IMR-90 (cell line): ENCODE data around the gene LPAR2.

Source experiments
- BHLHE40 ChIP-seq: fragments of 150-350 bp; IDR thresholded peaks from 2 replicates; pipeline ENCODE4 v1.6.1; 2016; ENCODE audit warnings: mild to moderate bottlenecking, low read depth, low read length
- CEBPB ChIP-seq: IDR thresholded peaks from 2 replicates; pipeline ENCODE4 v1.6.1; 2012; ENCODE audit warnings: low read depth, low read length, improper control_type of control experiment
- CHD1 ChIP-seq: IDR thresholded peaks from 2 replicates; pipeline ENCODE4 v1.6.1; 2012; ENCODE audit warnings: low read depth, low read length, improper control_type of control experiment
- CTCF ChIP-seq: conservative IDR thresholded peaks from 2 replicates; pipeline ENCODE4 v1.5.1; 2012; ENCODE audit warnings: mild to moderate bottlenecking, low read depth, low read length, improper control_type of control experiment
- ELK1 ChIP-seq: fragments of 150-350 bp; IDR thresholded peaks from 2 replicates; pipeline ENCODE4 v1.6.1; 2016; ENCODE audit warnings: low read depth, mild to moderate bottlenecking, low read length, moderate library complexity, borderline replicate concordance
- MAZ ChIP-seq: IDR thresholded peaks from 2 replicates; pipeline ENCODE4 v1.6.1; 2012; ENCODE audit warnings: low read depth, mild to moderate bottlenecking, low read length, improper control_type of control experiment, moderate library complexity, borderline replicate concordance
- MXI1 ChIP-seq: IDR thresholded peaks from 2 replicates; pipeline ENCODE4 v1.6.1; 2012; ENCODE audit warnings: low read depth, mild to moderate bottlenecking, low read length, moderate library complexity, borderline replicate concordance
- POLR2A ChIP-seq: IDR thresholded peaks from 2 replicates; pipeline ENCODE4 v1.6.1; 2012; ENCODE audit warnings: mild to moderate bottlenecking, low read depth, low read length
- RAD21 ChIP-seq: IDR thresholded peaks from 2 replicates; pipeline ENCODE4 v1.6.1; 2012; ENCODE audit warnings: low read length, improper control_type of control experiment
- RCOR1 ChIP-seq: IDR thresholded peaks from 2 replicates; pipeline ENCODE4 v1.6.1; 2012; ENCODE audit warnings: mild to moderate bottlenecking, low read length, improper control_type of control experiment; ENCODE audit not compliant: insufficient replicate concordance
- RFX5 ChIP-seq: IDR thresholded peaks from 2 replicates; pipeline ENCODE4 v1.8.0; 2012; ENCODE audit warnings: low read depth, mild to moderate bottlenecking, low read length, moderate library complexity
- SMC3 ChIP-seq: fragments of 150-350 bp; IDR thresholded peaks from 2 replicates; pipeline ENCODE4 v1.6.1; 2016; ENCODE audit warnings: low read depth, mild to moderate bottlenecking, antibody characterized with exemption, low read length, moderate library complexity
- USF2 ChIP-seq: fragments of 150-350 bp; IDR thresholded peaks from 2 replicates; pipeline ENCODE4 v1.6.1; 2017; ENCODE audit warnings: mild to moderate bottlenecking, antibody characterized with exemption, low read length, low read depth

GRCh38 chr19:19582471-19582870 is 45.5 kb downstream of the LPAR2 start:
- TF ChIP-seq CTCF (no peak), CEBPB (no peak), MAZ (no peak), RCOR1 (no peak), POLR2A (no peak), BHLHE40 (no peak), CHD1 (no peak), SMC3 (no peak), ELK1 (no peak), RAD21 (no peak), USF2 (no peak), MXI1 (no peak), RFX5 (no peak)
